PC-3 (cell line): ENCODE measurements around the gene OR2AE1. TPM values are rescaled to one million over a fixed set of nuclear protein-coding genes. Genes with fewer than 3 reads are reported as not detected.

Experiments
- ATAC-seq: fragments of 200-7000 bp; cut with Tn5 transposase; 2 replicates; pipeline ENCODE4 v1.9.1; 2020; ENCODE audit warnings: mild to moderate bottlenecking, moderate library complexity
- BruUV-seq: library from RNA; stranded (reverse); fragments of 400-500 nt; replicated peaks from 2 replicates; lab custom pipeline; 2021; lab: Mats Ljungman, UMichigan
- CTCF ChIA-PET: fragments of 300-600 bp; sonication (Branson Sonifier 250); formaldehyde crosslinking; loops from one replicate; lab custom pipeline; 2022; ENCODE audit warnings: antibody characterized with exemption; lab: Charles Lee
- POLR2A ChIA-PET: fragments of 300-600 bp; sonication (Branson Sonifier 250); formaldehyde crosslinking; loops from one replicate; lab custom pipeline; 2022; ENCODE audit warnings: antibody characterized with exemption; ENCODE audit not compliant: unreplicated experiment; lab: Charles Lee
- DNase-seq: peaks from one replicate; pipeline ENCODE4 v3.0.0-alpha.2; 2015
- H2AFZ ChIP-seq: fragments of 300-600 bp; sonication (generic); 2 replicates; pipeline ENCODE4 v1.6.0; 2016; ENCODE audit warnings: antibody characterized with exemption, low read length
- H3F3A ChIP-seq: fragments of 300-600 bp; sonication (generic); one replicate; pipeline ENCODE4 v1.6.0; 2017; ENCODE audit warnings: antibody characterized with exemption, low read length, control low read depth, mild to moderate bottlenecking; ENCODE audit not compliant: unreplicated experiment
- H3K27ac ChIP-seq: fragments of 300-600 bp; sonication (generic); 2 replicates; pipeline ENCODE4 v1.5.1; 2016; ENCODE audit warnings: mild to moderate bottlenecking, low read length
- H3K27me3 ChIP-seq: fragments of 300-600 bp; sonication (generic); 2 replicates; pipeline ENCODE4 v1.6.1; 2016; ENCODE audit warnings: low read length, mixed read lengths
- H3K36me3 ChIP-seq: fragments of 300-600 bp; sonication (generic); 2 replicates; pipeline ENCODE4 v1.6.1; 2016; ENCODE audit warnings: low read depth, mixed run types, low read length, mixed read lengths
- H3K4me1 ChIP-seq: fragments of 300-600 bp; sonication (generic); 2 replicates; pipeline ENCODE4 v1.5.1; 2016; ENCODE audit warnings: low read length; ENCODE audit not compliant: insufficient read depth
- H3K4me2 ChIP-seq: fragments of 300-600 bp; sonication (generic); 2 replicates; pipeline ENCODE4 v1.6.0; 2016; ENCODE audit warnings: low read length
- H3K4me3 ChIP-seq: fragments of 300-600 bp; sonication (generic); 2 replicates; pipeline ENCODE4 v1.5.1; 2016; ENCODE audit warnings: mild to moderate bottlenecking, low read length, mixed read lengths
- H3K79me2 ChIP-seq: fragments of 300-600 bp; sonication (generic); 2 replicates; pipeline ENCODE4 v1.6.1; 2017; ENCODE audit warnings: low read length, mixed read lengths
- H3K9ac ChIP-seq: fragments of 300-600 bp; sonication (generic); 2 replicates; pipeline ENCODE4 v1.6.0; 2016; ENCODE audit warnings: mild to moderate bottlenecking, low read length
- H3K9me2 ChIP-seq: fragments of 300-600 bp; sonication (generic); replicated peaks from 2 replicates; pipeline ENCODE4 v1.6.1; 2016; ENCODE audit warnings: mixed run types, low read length, mixed read lengths
- H3K9me3 ChIP-seq: fragments of 300-600 bp; sonication (generic); 2 replicates; pipeline ENCODE4 v1.6.1; 2016; ENCODE audit warnings: low read length, mixed read lengths
- H4K20me1 ChIP-seq: fragments of 300-600 bp; sonication (generic); 2 replicates; pipeline ENCODE4 v1.6.1; 2016; ENCODE audit warnings: low read length, mixed read lengths
- EZH2 ChIP-seq: fragments of 300-600 bp; sonication (generic); IDR thresholded peaks from one replicate; pipeline ENCODE4 v1.6.1; 2017; ENCODE audit warnings: antibody characterized with exemption, mild to moderate bottlenecking, low read length; ENCODE audit not compliant: unreplicated experiment
- EZH2phosphoT487 ChIP-seq: fragments of 300-600 bp; sonication (generic); IDR thresholded peaks from 2 replicates; pipeline ENCODE4 v1.6.1; 2018; ENCODE audit warnings: mild to moderate bottlenecking, antibody characterized with exemption, low read length, borderline replicate concordance
- intact Hi-C: fragments of 100-400 bp; cut with micrococcal nuclease; formaldehyde crosslinking; loops from 2 replicates; pipeline ENCODE4 v1.9.0; 2023
- total RNA-seq: library from RNA; depleted of rRNA; stranded (reverse); fragments of >200 nt; gene quantifications from 2 replicates; pipeline ENCODE4 v1.2.3, GENCODE V29; 2014
- TF ChIP-seq, protein P1 (sequence below): fragments of 300-600 bp; sonication (generic); conservative IDR thresholded peaks from 2 replicates; pipeline ENCODE4 v1.5.1; 2017; ENCODE audit warnings: antibody characterized with exemption, low read depth, mild to moderate bottlenecking, low read length

The OR2AE1 gene
- total RNA-seq, 1 experiment from 2014 or later = 0.18 TPM

DNA sequence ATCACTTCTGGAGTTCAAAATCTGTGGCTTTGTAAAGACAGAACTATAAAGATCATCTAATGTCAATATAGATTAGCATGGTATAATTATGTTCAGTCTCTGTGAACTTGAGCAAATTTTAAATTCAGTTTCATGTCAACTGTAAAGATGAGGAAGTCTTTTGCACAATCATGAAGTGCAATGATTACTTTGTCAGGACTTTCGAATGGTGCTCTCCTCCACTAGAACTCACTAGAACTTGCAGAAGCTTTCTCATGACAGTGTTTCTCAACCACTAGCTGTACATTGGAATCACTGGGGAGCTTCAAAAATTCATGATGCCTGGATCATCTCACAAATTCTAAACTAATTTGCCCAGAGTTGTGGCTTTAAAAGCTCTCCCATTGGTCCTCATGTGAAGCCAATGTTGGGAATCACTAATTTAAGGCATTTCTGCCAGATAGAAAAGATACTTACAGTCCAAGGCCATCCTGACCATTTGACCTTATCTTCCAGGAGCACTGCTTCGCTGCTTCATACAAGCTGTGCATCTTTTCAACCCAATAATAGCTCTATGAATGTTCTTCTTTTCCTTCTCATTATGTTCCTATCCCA is 12.9 kb downstream of the OR2AE1 start:
- ChIA-PET CTCF (no interaction called here), POLR2A (no interaction called here)
- no peak overlapping the region for H3K9ac ChIP-seq
- H3F3A ChIP-seq = no peaks in the 10 kb centered on the region
- no peak overlapping the region for H2AFZ ChIP-seq
- no peak overlapping the region for H3K4me3 ChIP-seq
- no peaks in the 10 kb centered on the region for H3K9me2 ChIP-seq
- peaks cover 14% of the 10 kb centered on the region for H3K4me1 ChIP-seq
- ATAC-seq = no peak
- H3K79me2 ChIP-seq = no peaks in the 10 kb centered on the region
- H3K36me3 ChIP-seq = no peaks in the 10 kb centered on the region
- H4K20me1 ChIP-seq = no peaks in the 10 kb centered on the region
- BruUV-seq = no TSS peak
- H3K27ac ChIP-seq = no peak overlapping the region
- no peak for DNase-seq
- no peak for TF ChIP-seq EZH2phosphoT487
- TF ChIP-seq, protein P1, sequence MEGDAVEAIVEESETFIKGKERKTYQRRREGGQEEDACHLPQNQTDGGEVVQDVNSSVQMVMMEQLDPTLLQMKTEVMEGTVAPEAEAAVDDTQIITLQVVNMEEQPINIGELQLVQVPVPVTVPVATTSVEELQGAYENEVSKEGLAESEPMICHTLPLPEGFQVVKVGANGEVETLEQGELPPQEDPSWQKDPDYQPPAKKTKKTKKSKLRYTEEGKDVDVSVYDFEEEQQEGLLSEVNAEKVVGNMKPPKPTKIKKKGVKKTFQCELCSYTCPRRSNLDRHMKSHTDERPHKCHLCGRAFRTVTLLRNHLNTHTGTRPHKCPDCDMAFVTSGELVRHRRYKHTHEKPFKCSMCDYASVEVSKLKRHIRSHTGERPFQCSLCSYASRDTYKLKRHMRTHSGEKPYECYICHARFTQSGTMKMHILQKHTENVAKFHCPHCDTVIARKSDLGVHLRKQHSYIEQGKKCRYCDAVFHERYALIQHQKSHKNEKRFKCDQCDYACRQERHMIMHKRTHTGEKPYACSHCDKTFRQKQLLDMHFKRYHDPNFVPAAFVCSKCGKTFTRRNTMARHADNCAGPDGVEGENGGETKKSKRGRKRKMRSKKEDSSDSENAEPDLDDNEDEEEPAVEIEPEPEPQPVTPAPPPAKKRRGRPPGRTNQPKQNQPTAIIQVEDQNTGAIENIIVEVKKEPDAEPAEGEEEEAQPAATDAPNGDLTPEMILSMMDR = no peak
- intact Hi-C loops = no loop called here
- no peaks in the 10 kb centered on the region for H3K27me3 ChIP-seq
- peaks cover 11% of the 10 kb centered on the region; the same call in 1 of the 2 replicates for H3K9me3 ChIP-seq
- no peak overlapping the region for H3K4me2 ChIP-seq

DNA sequence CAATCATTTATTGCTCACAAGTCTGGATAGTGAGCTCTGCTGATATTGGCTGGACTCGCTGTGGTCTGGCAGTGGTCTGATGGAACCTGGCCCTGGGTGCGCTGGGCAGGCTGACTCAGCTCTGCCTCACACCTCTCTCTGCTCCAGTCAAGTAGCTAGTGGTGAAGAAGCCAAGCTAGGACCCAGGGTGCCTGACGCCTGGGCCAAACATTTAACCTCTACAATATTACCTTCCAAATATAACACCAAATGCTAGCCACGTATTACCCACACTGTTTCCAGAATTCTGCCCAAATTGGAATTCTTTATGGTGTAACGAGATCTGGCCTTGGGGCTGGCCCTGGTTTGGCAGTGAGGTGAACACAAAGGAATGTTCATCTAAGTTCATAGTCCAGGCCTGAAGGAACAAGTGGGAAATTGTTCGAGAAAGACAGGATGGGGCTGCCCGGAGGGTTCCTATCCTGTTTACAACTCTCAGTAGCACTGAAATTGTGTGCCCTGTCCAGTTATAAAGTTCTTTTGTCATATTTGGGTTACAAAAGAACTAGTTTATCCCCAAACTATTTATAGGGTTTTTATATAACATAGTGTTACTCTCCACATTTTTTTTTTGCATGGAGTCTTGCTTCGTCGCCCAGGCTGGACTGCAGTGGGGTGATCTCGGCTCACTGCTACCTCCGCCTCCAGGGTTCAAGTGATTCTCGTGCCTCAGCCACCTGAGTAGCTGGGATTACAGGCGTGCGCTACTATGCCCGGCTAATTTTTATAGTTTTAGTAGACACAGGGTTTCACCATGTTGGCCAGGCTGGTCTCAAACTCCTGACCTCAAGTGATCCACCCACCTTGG is 16.3 kb downstream of the OR2AE1 start:
- intact Hi-C loops = no loop called here
- ATAC-seq (peak; percentile 99), DNase-seq (peak; percentile 74)
- no TSS peak for BruUV-seq
- no peaks in the 10 kb centered on the region for H3K79me2 ChIP-seq
- 0 out of 2 replicates have a peak overlapping the region, but pooled peaks have one; percentile 0 for H3K27ac ChIP-seq
- no peaks in the 10 kb centered on the region for H3K9me2 ChIP-seq
- H4K20me1 ChIP-seq = no peaks in the 10 kb centered on the region
- peaks cover 14% of the 10 kb centered on the region for H3K4me1 ChIP-seq
- H2AFZ ChIP-seq = no peak overlapping the region
- TF ChIP-seq, protein P1 = no peak
- TF ChIP-seq EZH2 (no peak), EZH2phosphoT487 (no peak)
- no peaks in the 10 kb centered on the region for H3K36me3 ChIP-seq
- H3K4me3 ChIP-seq = no peak overlapping the region
- POLR2A ChIA-PET = interaction anchor here (0.5 kb wide), 1 partner anchor 11 kb away, joined by 4 read pairs; no protein-coding TSS in a partner anchor
- H3K4me2 ChIP-seq = peak overlapping the region; percentile 46
- H3F3A ChIP-seq = no peaks in the 10 kb centered on the region
- no peaks in the 10 kb centered on the region for H3K27me3 ChIP-seq
- H3K9me3 ChIP-seq = peaks cover 11% of the 10 kb centered on the region; the same call in 1 of the 2 replicates
- CTCF ChIA-PET = interaction anchor here (0.6 to 1.0 kb wide), 2 partner anchors 53 to 244 kb away, joined by 3 to 4 read pairs; no protein-coding TSS in a partner anchor
- H3K9ac ChIP-seq = no peak overlapping the region
